Amniotic stem cell (primary cell): ENCODE data around the gene RSPRY1.
"Not testable (repeated sequence)": the region's sequence is repeated elsewhere in the genome, so short reads cannot be mapped to it uniquely, and the experiment has no call there.

ENCODE experiments used
- DNase-seq: peaks from one replicate; lab custom pipeline; 2025; lab: John Stamatoyannopoulos, UW

Gene RSPRY1

DNA sequence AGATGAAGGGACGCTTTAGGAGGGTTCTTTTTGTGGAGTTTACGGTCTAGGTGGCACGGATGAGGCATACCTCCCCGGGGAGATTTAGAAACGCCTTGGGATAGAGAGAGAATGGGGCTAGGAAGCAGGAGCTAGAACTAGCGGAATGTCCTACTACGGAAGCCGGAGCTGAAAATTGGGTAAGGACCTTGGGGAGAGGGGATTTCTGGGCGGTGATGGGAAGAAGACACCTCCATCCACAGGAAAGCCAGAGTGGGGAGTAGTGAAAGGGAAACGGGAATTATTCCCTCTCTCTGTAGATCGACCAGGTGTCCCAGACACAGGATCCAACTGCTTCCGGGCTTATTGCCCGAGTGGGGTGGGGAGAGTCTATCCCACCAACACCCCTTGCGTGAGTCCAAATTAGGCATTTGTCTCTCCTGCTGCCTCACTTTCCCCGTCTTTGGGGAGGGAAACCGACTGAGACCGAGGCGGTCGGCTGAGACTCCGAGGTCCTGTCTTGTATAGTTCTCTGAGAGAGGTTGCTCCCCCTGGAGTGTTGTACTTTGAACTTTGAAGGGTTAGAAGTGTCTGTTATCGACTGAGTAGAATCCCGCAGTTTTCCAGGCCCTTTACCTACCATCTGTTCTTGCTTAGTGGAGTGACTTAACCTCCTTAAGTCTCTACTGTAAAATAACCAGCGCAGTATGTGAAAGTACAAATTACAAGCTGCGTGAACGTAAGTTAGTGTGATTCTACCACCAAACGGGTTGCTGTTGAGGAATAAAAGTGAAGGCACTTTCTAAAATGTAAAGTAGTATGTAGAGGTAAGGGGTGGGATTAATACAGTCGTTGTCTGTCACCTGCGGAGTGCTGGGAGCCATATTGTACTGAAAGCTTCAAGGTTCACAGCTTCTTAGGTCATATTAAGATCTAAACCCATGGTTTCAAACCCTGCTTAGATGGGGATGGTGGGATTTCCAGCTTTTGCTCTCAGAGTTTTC lies 1.0 kb downstream of the RSPRY1 start:
- no peak for DNase-seq

DNA sequence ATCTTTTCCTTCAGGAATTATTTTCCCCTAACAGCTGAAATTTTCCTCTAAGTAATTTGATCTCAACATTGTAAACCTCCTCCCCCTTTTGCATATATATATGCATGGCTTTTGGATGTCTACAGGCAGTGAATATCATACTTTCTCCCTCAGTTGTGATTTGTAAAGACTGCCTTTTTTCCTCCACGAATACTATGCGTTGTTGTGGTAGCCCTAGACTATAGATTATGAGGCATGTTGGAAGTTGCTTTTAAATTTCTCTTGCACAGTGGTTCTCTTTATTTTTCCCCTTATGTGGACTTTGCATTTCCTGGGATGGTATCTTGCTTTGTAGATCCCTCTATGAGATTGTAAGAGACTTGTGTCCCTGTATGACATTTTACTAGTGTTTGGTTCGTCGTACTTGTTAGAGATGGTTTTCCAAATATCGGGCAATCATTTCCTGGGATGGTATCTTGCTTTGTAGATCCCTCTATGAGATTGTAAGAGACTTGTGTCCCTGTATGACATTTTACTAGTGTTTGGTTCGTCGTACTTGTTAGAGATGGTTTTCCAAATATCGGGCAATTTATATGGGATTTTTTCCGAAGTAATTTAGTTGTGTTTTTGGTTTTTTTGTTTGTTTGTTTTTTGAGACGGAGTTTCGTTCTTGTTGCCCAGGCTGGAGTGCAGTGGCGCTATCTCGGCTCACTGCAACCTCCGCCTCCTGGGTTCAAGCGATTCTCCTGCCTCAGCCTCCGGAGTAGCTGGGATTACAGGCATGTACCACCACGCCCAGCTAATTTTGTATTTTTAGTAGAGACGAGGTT lies 2.0 kb downstream of the RSPRY1 start:
- not testable (repeated sequence) for DNase-seq

DNA sequence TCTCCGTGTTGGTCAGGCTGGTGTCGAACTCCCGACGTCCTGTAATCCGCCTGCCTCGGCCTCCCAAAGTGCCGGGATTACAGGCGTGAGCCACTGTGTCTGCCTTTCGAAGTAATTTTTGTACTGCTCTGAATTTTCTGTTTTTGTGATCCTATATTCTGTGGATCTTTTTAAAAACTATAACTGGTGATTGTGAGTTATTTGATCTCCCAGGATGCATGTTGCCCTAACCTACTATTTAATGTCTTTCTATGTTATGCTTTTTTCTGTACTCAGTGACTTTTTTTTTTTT lies 2.5 kb downstream of the RSPRY1 start:
- DNase-seq: no peak

DNA sequence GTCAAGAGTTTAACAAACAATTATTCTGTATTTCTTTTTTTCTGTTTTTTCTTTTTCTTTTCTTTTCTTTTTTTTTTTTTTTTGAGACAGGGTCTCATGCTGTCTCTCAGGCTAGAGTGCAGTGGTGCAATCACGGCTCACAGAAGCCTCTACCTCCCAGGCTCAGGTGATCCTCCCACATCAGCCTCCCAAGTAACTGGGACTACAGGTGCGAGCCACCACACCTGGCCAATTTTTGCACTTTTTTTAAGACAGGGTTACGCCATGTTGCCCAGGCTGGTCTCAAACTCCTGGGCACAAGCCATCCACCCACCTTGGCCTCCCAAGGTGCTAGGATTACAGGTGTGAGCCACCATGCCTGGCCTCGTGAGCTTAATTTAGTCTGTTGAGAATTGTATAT lies 3.4 kb downstream of the RSPRY1 start:
- DNase-seq: not testable (repeated sequence)

DNA sequence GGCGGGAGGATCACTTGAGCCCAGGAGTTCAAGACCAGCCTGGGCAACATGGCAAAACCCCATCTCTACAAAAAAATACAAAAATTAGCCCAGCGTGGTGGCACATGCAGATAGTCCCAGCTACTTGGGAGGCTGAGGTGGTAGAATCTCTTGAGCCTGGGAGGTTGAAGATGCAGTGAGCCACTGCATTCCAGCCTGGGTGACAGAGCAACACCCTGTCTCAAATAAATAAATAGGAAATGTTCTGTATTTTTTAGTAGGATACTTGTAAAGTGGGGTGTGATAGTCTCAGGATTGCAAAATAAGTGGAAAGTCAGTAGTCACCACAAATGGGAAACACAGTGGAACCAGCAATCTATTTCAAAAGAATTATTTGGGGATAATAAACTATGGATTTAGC lies 4.0 kb downstream of the RSPRY1 start:
- no peak for DNase-seq

DNA sequence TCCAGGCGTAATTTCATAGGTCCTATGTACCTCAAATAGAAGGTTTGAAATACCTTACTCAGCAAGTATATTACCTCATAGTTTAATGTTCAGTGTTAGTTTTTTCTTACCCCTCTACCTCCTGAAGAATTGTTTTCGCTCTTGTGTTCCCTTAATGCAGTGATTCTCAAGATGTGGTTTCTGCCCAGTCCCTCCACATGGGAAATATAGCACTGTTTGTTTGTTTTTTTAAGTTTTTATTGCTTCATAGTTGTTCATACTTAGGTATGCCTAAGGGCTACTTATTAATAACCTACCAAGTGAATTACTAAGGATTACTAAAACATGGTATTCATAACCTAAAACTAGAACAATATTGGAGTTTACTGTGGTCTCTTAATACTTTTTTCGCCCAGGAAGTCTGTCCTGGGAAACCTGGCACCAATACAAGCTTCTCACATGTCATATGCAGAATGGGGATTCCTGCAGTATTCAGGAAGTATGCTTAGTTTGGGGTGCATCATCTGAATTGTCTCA lies 5.0 kb downstream of the RSPRY1 start:
- no peak for DNase-seq

DNA sequence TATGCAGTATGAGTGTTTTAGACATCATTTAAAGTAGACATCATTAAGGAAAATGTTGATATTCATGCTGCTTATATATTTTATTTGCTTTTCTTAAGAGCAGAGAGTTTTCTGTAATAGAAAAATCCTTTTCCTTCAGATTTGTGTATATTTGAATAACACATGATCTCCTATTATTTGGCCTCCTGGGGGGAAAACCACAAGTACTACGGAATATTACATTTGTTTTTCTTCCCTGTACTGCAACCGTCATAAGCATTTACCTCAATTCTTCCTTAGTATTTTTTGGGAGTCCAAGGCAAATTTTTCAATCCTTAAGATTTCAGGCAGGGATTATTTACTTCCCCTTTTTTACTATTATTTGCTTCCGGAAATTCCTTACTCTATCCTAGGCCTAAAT lies 6.0 kb downstream of the RSPRY1 start:
- no peak for DNase-seq

DNA sequence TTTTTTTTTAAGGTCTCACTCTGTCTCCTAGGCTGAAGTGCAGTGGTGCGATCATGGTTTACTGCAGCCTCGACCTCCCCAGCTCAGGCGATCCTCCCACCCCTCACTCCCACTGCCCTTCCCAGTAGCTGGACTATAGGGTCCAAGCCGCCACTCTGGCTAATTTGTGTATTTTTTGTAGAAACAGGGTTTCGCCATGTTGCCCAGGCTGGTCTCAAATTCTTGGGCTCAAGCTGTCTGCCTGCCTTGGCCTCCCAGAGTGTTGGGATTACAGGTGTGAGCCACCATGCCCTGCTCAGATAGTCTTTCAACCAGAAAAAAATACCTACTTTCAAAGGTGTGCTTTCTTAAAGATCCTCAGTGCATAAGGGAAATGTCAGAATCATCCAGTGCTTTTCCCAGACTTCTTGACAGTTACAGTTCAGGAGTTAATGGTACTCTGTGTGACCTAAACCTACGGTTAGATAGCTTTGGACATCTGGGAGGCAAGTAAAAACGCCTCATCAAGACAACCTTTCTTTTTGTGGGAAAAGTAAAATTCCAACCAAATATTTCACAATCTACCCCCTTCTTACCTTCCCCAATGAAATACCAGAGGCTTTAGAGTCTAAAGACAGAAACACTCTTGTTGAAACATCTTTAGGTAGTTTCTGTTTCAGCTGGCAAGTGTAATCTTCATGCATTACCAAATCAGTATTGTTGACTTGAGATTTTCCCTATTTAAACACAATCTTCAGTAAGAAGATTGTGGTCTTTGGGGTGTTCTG lies 6.8 kb downstream of the RSPRY1 start:
- no peak for DNase-seq

DNA sequence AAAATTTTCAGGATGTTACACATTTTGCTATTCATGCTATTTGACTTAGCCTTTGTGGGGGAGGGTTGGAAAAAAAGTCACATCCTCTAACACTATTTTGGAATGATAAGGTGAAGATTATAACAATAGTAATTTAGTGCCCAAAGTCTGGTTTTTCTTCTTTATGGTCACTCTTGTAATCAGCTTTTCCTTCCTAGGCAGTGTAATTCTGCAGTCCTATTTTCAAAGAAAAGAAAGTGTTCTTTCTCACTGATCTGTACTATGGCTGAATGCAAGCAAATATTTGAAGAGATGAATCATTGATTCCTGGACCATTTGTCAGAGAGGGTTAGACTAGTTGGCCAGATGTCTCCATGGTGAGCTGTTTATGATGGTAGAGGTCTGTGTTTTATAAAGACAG lies 8.4 kb downstream of the RSPRY1 start:
- peak; percentile 57 for DNase-seq

DNA sequence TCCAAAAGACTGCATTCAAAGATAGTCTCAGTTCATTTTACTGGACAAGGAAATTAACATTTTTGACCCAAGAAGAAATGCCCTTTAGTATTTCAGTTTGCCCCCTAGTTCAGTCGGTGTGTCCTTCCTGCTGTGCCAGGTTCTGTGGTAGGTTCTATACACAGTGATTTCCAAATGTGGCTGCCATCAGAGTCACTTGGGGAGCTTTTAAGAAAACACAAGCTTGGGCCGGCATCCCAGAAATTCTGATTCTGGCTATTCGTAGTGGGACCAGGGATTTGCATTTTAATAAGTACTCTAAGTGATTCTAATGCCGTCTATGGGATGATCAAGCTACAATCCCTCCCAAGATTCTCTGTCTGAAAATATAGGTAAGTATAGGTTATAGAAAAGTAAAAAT lies 10.2 kb downstream of the RSPRY1 start:
- DNase-seq: no peak

DNA sequence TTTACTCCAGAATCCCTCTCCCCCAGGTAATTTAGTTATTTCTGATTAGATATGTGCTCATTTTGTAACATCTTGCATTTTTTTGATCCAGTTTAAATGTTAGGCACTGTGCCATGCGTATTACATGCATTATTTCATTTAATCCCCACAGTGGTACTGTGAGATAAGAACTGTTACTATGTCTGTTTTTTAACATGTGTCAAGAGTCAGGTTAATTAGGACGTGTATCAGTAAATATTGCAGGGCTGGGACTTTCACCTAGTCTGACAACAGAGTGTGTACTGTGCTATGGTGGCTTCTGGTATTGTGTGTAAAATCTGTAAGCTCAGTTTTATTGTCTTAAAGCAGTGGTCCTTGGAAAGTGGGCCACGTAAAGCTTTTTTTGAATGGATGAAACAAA lies 10.6 kb downstream of the RSPRY1 start:
- DNase-seq: no peak

DNA sequence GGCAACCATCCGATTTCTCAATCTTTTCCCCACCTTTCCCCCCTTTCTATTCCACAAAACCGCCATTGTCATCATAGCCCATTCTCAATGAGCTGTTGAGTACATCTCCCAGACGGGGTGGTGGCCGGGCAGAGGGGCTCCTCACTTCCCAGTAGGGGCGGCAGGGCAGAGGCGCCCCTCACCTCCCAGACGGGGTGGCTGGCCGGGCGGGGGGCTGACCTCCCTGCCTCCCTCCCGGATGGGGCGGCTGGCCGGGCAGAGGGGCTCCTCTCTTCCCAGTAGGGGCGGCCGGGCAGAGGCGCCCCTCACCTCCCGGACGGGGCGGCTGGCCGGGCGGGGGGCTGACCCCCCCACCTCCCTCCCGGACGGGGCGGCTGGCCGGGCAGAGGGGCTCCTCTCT lies 14.2 kb downstream of the RSPRY1 start:
- not testable (repeated sequence) for DNase-seq

DNA sequence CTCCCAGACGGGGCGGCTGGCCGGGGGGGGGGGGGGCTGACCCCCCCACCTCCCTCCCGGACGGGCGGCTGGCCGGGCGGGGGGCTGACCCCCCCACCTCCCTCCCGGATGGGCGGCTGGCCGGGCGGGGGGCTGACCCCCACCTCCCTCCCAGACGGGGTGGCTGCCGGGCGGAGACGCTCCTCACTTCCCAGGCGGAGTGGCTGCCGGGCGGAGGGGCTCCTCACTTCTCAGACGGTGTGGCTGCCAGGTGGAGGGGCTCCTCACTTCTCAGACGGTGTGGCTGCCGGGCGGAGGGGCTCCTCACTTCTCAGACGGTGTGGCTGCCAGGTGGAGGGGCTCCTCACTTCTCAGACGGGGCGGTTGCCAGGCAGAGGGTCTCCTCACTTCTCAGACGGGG lies 14.8 kb downstream of the RSPRY1 start:
- DNase-seq: not testable (repeated sequence)

DNA sequence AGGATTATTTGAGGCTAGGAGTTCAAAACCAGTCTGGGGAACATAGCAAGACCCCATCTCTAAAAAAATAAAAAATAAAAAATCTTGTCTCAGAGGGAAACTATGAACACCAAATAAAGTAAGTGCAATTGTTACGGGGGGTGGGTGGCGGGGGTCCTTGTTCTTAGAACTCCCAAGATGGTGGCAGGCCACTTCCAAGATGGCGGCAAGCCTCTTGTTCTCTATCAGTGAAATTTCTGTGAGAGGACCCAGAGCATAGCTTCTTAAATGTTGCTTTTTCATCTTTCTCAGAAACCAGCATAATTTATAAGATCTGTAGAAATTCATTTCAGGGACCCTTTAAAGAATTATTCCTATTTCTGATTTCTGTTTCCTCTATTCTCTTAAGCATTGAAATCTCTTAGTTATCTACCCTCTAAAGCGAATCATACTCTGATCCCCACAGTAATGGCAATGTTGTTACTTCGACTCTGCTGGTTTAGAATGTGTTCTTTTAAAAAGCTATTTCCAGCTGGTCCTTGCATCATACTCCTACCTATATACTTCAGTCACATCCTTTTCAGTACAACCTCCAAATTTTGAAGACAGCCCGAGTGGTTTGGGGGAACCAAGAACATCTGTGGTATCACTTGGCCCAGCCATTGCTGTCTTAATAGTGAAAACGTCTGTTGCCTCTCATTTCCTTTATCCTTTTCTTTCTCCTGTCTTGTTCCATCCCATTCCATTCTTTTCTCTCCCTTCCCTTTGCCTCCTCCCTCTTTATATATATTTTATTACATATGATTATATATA lies 16.2 kb downstream of the RSPRY1 start:
- no peak for DNase-seq

DNA sequence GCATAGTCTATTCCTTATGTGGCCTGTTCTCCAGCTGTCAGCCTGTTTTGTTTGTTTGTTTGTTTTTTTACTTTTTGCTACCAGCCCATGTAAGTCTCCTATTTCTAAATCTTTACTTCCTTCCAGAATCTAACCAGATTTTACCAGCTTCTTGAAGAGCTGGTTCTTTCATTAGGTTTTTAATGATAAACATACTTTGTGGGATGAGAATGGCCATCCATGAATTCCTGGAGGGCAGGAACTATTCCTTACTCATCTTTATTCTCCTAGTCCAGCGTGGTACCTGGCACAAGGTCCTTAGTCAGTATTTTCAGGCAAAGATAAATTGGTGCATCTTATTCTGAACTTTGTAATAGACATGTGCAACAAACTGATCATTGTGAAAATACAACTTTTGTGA lies 17.3 kb downstream of the RSPRY1 start:
- DNase-seq: no peak

DNA sequence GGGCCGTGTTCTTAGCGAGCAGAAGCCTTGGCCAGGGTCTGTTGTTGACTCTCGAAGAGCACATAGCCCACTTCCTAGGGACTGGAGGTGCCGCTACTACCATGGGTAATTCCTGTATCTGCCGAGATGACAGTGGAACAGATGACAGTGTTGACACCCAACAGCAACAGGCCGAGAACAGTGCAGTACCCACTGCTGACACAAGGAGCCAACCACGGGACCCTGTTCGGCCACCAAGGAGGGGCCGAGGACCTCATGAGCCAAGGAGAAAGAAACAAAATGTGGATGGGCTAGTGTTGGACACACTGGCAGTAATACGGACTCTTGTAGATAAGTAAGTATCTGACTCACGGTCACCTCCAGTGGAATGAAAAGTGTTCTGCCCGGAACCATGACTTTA lies 18.5 kb downstream of the RSPRY1 start:
- no peak for DNase-seq

DNA sequence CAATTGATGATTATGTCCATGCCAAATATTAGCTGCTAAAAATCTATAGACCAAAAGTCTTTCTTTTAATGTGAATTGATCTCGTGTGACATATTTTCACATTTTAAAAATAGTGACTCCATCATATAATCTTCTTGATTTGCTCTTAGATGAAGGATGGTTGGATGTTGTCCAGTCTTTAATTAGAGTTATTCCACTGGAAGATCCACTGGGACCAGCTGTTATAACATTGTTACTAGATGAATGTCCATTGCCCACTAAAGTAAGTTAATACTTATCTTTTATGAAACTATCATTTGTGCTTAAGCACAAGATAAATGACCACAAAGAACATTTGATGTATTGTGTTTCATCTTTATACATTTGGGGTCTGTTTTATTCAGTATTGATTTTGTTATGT lies 22.8 kb downstream of the RSPRY1 start:
- DNase-seq: no peak

DNA sequence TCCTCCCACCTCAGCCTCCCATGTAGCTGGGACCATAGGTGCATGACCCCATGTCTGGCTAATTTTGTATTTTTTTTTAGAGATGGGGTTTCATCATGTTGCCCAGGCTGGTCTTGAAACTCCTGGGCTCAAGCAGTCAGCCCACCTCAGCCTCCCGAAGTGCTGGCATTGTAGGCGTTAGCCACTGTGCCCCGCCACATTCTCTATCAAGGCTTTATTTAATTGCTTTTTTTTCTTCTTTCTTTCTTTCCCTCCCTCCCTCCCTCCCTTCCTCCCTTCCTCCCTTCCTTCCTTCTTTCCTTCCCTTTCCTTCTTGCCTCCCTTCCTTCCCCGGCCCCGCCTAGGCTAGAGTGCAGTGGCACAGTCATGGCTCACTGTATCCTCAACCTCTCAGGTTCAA lies 23.7 kb downstream of the RSPRY1 start:
- no peak for DNase-seq

DNA sequence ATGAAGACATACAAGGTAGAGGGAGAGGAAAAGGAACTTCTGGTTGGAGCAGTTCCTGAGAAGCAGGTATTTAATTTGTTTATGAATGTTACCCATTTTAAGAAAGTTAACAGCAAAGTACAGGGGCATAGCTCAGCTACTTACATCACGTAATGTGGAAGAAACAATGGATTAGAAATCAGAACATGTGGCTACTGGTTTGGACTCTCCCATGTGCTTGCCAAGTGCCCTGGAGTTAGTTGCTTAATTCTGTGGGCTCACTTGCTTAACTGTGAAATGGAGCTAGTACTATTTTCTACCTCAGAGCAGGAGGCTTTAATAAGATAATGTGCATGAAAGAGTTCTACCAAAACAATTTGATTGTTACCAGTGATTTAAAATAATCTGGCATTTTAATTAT lies 27.3 kb downstream of the RSPRY1 start:
- DNase-seq: no peak

DNA sequence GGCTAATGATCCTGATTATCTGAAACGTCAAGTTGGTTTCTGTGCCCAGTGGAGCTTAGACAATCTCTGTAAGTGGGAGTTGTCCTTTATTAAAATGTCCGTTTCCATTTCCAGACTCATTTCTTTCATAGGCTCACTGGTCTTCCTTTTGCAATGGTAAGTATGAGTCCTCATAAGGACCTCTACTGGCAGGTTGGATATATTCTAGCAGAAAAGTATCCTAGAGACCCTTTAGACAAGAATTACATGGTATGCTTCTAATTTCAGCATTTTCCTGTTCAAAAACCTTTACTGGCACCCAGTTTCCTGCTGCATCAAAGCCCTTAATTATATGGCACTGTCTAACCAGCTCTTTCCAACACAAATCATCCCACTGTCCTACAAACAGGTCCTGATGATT lies 30.8 kb downstream of the RSPRY1 start:
- DNase-seq: no peak

DNA sequence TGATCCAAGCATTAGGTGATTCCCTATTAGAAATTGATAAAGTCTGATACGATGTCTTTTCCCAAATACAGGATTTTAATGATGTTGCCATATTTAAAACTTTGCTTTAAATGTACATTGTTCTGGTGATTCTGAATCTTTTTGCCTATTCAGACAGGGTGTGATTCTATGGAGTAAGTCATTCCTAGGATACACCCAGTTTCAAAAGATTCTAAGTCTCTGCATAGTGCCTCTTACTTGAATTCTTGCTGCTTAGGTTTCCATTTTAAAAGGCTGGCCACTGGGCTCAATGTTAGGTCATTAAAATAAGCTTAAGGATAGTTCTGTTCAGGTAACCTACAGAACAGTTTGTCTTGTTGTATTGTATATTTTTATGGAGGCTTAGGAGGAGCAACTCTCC lies 36.9 kb downstream of the RSPRY1 start:
- no peak for DNase-seq
